Measurements from ENCODE around the gene ADGRG3. TPM values are rescaled to one million over a fixed set of nuclear protein-coding genes. Genes with fewer than 3 reads are reported as not detected.

The ADGRG3 gene
- total and polyA plus RNA-seq, 2 of the 13 experiments (the other 11 are each of a cell fraction or from before 2014, with no cell fraction given) = 2.7 to 11.8 TPM

DNA sequence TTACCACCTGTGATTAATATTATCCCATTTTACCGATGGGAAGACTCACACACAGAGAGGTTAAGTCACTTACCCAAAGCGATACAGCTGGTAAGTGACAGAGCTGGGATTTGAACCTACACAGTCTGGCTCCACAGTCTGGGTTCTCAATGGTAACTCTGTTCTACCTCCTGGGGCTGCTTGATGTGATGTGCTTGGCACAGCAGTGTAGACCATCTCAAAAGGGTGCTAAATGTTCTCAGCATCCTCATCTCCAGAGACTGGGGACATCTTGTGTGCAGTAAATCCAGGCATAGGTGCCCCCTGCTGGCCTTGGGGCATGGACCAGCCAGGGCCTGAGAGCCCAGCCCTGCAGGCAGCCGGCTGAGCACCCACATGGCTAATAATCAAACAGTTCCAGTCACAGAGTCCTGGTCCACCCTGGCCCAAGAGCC lies 52.1 kb downstream of the ADGRG3 start (continued):
- TF ChIP-seq, protein P1, sequence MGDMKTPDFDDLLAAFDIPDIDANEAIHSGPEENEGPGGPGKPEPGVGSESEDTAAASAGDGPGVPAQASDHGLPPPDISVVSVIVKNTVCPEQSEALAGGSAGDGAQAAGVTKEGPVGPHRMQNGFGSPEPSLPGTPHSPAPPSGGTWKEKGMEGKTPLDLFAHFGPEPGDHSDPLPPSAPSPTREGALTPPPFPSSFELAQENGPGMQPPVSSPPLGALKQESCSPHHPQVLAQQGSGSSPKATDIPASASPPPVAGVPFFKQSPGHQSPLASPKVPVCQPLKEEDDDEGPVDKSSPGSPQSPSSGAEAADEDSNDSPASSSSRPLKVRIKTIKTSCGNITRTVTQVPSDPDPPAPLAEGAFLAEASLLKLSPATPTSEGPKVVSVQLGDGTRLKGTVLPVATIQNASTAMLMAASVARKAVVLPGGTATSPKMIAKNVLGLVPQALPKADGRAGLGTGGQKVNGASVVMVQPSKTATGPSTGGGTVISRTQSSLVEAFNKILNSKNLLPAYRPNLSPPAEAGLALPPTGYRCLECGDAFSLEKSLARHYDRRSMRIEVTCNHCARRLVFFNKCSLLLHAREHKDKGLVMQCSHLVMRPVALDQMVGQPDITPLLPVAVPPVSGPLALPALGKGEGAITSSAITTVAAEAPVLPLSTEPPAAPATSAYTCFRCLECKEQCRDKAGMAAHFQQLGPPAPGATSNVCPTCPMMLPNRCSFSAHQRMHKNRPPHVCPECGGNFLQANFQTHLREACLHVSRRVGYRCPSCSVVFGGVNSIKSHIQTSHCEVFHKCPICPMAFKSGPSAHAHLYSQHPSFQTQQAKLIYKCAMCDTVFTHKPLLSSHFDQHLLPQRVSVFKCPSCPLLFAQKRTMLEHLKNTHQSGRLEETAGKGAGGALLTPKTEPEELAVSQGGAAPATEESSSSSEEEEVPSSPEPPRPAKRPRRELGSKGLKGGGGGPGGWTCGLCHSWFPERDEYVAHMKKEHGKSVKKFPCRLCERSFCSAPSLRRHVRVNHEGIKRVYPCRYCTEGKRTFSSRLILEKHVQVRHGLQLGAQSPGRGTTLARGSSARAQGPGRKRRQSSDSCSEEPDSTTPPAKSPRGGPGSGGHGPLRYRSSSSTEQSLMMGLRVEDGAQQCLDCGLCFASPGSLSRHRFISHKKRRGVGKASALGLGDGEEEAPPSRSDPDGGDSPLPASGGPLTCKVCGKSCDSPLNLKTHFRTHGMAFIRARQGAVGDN (CRISPR knock-in tag; IDR thresholded peaks at IDR 0.05) = peak; percentile 74
- no peak for TF ChIP-seq PAF1 (CRISPR knock-in tag; IDR thresholded peaks at IDR 0.05)
- peak; percentile 61; the same call in 1 of the 2 replicates for TF ChIP-seq ZBTB33 (CRISPR knock-in tag; IDR thresholded peaks at IDR 0.05)
- no peak; the same call in 1 of the 2 replicates for TF ChIP-seq ELF3 (CRISPR knock-in tag; IDR thresholded peaks at IDR 0.05)
- no peak for TF ChIP-seq ZNF839 (CRISPR knock-in tag; IDR thresholded peaks at IDR 0.05; ENCODE audit: borderline replicate concordance)
- peak; percentile 62; the same call in 1 of the 2 replicates for TF ChIP-seq ZNF331 (CRISPR knock-in tag; IDR thresholded peaks at IDR 0.05)
- TF ChIP-seq GABPB1 (CRISPR knock-in tag; IDR thresholded peaks at IDR 0.05) = 0 out of 2 replicates have a peak, but pooled peaks have one; percentile 25
- no peak for TF ChIP-seq SRY (CRISPR knock-in tag; IDR thresholded peaks at IDR 0.05)
- peak; percentile 98 for TF ChIP-seq CTCF (CRISPR knock-in tag; IDR thresholded peaks at IDR 0.05)
- no peak for TF ChIP-seq NFYB (CRISPR knock-in tag; IDR thresholded peaks at IDR 0.05)
- no peak for TF ChIP-seq SIX1 (CRISPR knock-in tag; IDR thresholded peaks at IDR 0.05; ENCODE audit: borderline replicate concordance)
- TF ChIP-seq, protein P2, sequence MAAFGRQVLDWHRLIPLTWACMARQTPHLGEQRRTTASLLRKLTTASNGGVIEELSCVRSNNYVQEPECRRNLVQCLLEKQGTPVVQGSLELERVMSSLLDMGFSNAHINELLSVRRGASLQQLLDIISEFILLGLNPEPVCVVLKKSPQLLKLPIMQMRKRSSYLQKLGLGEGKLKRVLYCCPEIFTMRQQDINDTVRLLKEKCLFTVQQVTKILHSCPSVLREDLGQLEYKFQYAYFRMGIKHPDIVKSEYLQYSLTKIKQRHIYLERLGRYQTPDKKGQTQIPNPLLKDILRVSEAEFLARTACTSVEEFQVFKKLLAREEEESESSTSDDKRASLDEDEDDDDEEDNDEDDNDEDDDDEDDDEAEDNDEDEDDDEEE (CRISPR knock-in tag; IDR thresholded peaks at IDR 0.05) = no peak
- TF ChIP-seq RXRB (CRISPR knock-in tag; IDR thresholded peaks at IDR 0.05; ENCODE audit: borderline replicate concordance) = peak; percentile 40; the same call in 1 of the 2 replicates
- no peak for TF ChIP-seq ZNF597 (CRISPR knock-in tag; IDR thresholded peaks at IDR 0.05)
- no peak for TF ChIP-seq ATM (IDR thresholded peaks at IDR 0.05; ENCODE audit: borderline replicate concordance)
- peak; percentile 61; the same call in 1 of the 2 replicates for TF ChIP-seq ZSCAN21 (CRISPR knock-in tag; IDR thresholded peaks at IDR 0.05; ENCODE audit: borderline replicate concordance)
- TF ChIP-seq MBD4 (IDR thresholded peaks at IDR 0.05; ENCODE audit: borderline replicate concordance, low read length) = no peak
- no peak for TF ChIP-seq AGO1 (IDR thresholded peaks at IDR 0.05; ENCODE audit: low read depth, low read length, poor library complexity, severe bottlenecking)

Data from HepG2 (cell line).